Posterior vena cava (tissue), 2 donors: Measurements from ENCODE around the gene PDRG1. TPM values are rescaled to one million over a fixed set of nuclear protein-coding genes. Genes with fewer than 3 reads are reported as not detected.
"Not testable (repeated sequence)": the region's sequence is repeated elsewhere in the genome, so short reads cannot be mapped to it uniquely, and the experiment has no call there.

Source experiments
- DNase-seq: peaks from one replicate; pipeline ENCODE4 v3.0.0-alpha.2; 2020; ENCODE audit warnings: low spot score
- intact Hi-C, 2 donors: fragments of 100-400 bp; cut with DNase I; formaldehyde crosslinking; loops; one replicate each; pipeline versions ENCODE4 v1.14.1 to v1.14.2; 2022 to 2023
- total RNA-seq, 2 donors: library from RNA; stranded (reverse); fragmentation: NEBNext Ultra II Directional; extraction: Animal tissue kit (Norgen Biotek cat#: 25700); gene quantifications; one replicate each; pipeline ENCODE4 v1.2.1, GENCODE V29; 2021
- donor health status: DM: yes; HTN: yes; CAD: no.
- donor health status: DM: yes; HTN: yes; CAD: no.

The PDRG1 gene
- total RNA-seq, 2 donors from 2014 or later: 5.0 to 5.3 TPM

- intact Hi-C loops: no loop called here
- peak; percentile 69 for DNase-seq
These were observed 16.7 kb downstream of the PDRG1 start for GRCh38 chr20:31934968-31935764.

- DNase-seq: peak; percentile 46
- intact Hi-C loops: no loop called here
These were observed 17.4 kb downstream of the PDRG1 start for GRCh38 chr20:31934491-31934890.

- peak; percentile 54 for DNase-seq
- intact Hi-C loops: no loop called here
These were observed 18.1 kb downstream of the PDRG1 start for GRCh38 chr20:31933698-31934097.

GRCh38 chr20:31930779-31931178, 21.1 kb downstream of the PDRG1 start:
- DNase-seq: peak; percentile 17
- intact Hi-C loops: no loop called here

- DNase-seq: peak; percentile 11
- intact Hi-C loops: not testable (repeated sequence)
These were observed 22.2 kb downstream of the PDRG1 start for GRCh38 chr20:31929631-31930030.

- peak; percentile 26 for DNase-seq
- intact Hi-C loops: no loop called here
These were observed 24.2 kb downstream of the PDRG1 start for GRCh38 chr20:31927627-31928159.

GRCh38 chr20:31926493-31926892, 25.4 kb downstream of the PDRG1 start:
- DNase-seq: no peak
- intact Hi-C loops: no loop called here

- intact Hi-C loops: no loop called here
- peak; percentile 9 for DNase-seq
These were observed 26.2 kb downstream of the PDRG1 start for GRCh38 chr20:31925631-31926030.

GRCh38 chr20:31924561-31924960, 27.3 kb downstream of the PDRG1 start:
- intact Hi-C loops: no loop called here
- no peak for DNase-seq

GRCh38 chr20:31923388-31924331, 28.2 kb downstream of the PDRG1 start:
- peak; percentile 58 for DNase-seq
- intact Hi-C loops: no loop called here

GRCh38 chr20:31922588-31922987, 29.3 kb downstream of the PDRG1 start:
- DNase-seq: no peak
- intact Hi-C loops: no loop called here

GRCh38 chr20:31922181-31922580, 29.7 kb downstream of the PDRG1 start:
- intact Hi-C loops: no loop called here

GRCh38 chr20:31921480-31921879, 30.4 kb downstream of the PDRG1 start:
- DNase-seq, intact Hi-C loops: not testable (repeated sequence)

More at GRCh38 chr20:31922181-31922580, 29.7 kb downstream of the PDRG1 start:
- peak; percentile 15 for DNase-seq

- intact Hi-C loops: no loop called here
- peak; percentile 44 for DNase-seq
These were observed 31.5 kb downstream of the PDRG1 start for GRCh38 chr20:31920275-31920855.

GRCh38 chr20:31919410-31920155, 32.3 kb downstream of the PDRG1 start:
- peak; percentile 34 for DNase-seq
- intact Hi-C loops: no loop called here

- DNase-seq: peak; percentile 47
- intact Hi-C loops: no loop called here
These were observed 33.3 kb downstream of the PDRG1 start for GRCh38 chr20:31918466-31919105.

- DNase-seq, intact Hi-C loops: not testable (repeated sequence)
These were observed 33.9 kb downstream of the PDRG1 start for GRCh38 chr20:31917962-31918412.

- no peak for DNase-seq
- intact Hi-C loops: no loop called here
These were observed 35.1 kb downstream of the PDRG1 start for GRCh38 chr20:31916708-31917107.
